Endometrial microvascular endothelial cells (primary cell): ENCODE measurements around the gene SIMC1. TPM values are rescaled to one million over a fixed set of nuclear protein-coding genes. Genes with fewer than 3 reads are reported as not detected.
"Not testable (repeated sequence)": the region's sequence is repeated elsewhere in the genome, so short reads cannot be mapped to it uniquely, and the experiment has no call there.

ENCODE experiments used
- in situ Hi-C: cut with HindIII; loops from 2 replicates; pipeline ENCODE4 v1.10.0; 2017; ENCODE audit warnings: low sequenced_read_pairs, low pct_unique_long_range_greater_than_20kb; ENCODE audit errors: inconsistent ontology term
- total RNA-seq: library from RNA; depleted of rRNA; stranded (reverse); fragments of >200 nt; gene quantifications from one replicate; pipeline ENCODE4 v1.2.3, GENCODE V29; 2015; ENCODE audit errors: inconsistent ontology term

Gene SIMC1
- total RNA-seq, 1 donor from 2014 or later: 6.1 TPM

- in situ Hi-C loops: no loop called here
These were observed 35.1 kb upstream of the SIMC1 start for GRCh38 chr5:176203086-176203485.

- in situ Hi-C loops: not testable (repeated sequence)
These were observed 34.7 kb upstream of the SIMC1 start for GRCh38 chr5:176203535-176203934.

- in situ Hi-C loops: not testable (repeated sequence)
These were observed 23.7 kb upstream of the SIMC1 start for GRCh38 chr5:176214466-176215021.

- in situ Hi-C loops: not testable (repeated sequence)
These were observed 21.8 kb upstream of the SIMC1 start for GRCh38 chr5:176216393-176216916.

- in situ Hi-C loops: not testable (repeated sequence)
These were observed 21.0 kb upstream of the SIMC1 start for GRCh38 chr5:176217188-176217729.

GRCh38 chr5:176217764-176218163 is 20.5 kb upstream of the SIMC1 start:
- in situ Hi-C loops: not testable (repeated sequence)

DNA sequence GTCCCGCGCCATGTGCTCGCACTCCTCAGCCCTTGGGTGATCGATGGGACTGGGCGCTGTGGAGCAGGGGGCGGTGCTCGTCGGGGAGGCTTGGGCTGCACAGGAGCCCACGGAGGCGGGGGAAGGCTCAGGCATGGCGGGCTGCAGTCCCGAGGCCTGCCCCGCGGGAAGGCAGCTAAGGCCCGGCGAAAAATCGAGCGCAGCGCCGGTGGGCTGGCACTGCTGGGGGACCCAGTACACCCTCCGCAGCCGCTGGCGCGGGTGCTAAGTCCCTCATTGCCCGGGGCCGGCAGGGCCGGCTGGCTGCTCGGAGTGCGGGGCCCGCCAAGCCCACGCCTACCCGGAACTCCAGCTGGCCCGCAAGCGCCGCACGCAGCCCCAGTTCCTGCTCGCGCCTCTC is 16.2 kb upstream of the SIMC1 start:
- in situ Hi-C loops: not testable (repeated sequence)

GRCh38 chr5:176228358-176228757 is 9.9 kb upstream of the SIMC1 start:
- in situ Hi-C loops: not testable (repeated sequence)

DNA sequence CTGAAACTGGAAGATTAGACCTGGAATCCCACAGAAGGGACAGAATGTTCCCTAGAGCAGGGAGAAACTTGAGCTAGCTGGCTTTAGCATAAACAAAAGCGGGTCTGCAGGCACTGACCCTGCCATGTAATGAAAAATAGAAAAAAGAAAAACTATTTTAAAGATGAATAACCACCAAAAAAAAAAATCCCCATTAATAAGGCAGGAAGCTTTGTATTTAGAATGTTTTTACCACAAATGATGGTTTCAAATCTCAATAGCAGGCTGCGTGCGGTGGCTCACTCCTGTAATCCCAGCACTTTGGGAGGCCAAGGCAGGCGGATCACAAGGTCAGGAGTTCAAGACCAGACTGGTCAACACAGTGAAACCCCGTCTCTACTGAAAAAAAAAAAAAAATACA is 5.0 kb upstream of the SIMC1 start:
- in situ Hi-C loops: not testable (repeated sequence)

- in situ Hi-C loops: not testable (repeated sequence)
These were observed 3.1 kb upstream of the SIMC1 start for GRCh38 chr5:176235155-176235554.

- in situ Hi-C loops: not testable (repeated sequence)
These were observed 540 bp downstream of the SIMC1 start for GRCh38 chr5:176238645-176239283.

DNA sequence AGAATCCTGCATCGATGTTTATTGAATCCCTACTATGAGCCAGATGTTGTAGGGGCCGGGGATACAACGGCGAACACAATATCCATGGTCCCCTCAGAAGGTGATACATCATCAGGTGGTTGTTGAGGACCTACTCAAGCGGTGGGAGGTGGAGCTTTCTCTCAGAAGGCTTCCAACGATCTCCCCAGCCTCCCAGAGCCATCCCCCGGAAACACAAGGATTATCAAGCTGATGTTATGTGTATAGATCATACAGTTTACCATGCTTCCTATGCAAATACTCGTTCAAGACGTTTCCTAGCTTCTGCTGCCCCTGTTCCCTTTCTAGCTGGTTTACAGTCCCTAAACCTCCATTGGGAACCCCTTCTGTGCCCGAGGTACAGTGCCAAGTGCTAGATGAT is 1.1 kb downstream of the SIMC1 start:
- in situ Hi-C loops: not testable (repeated sequence)

DNA sequence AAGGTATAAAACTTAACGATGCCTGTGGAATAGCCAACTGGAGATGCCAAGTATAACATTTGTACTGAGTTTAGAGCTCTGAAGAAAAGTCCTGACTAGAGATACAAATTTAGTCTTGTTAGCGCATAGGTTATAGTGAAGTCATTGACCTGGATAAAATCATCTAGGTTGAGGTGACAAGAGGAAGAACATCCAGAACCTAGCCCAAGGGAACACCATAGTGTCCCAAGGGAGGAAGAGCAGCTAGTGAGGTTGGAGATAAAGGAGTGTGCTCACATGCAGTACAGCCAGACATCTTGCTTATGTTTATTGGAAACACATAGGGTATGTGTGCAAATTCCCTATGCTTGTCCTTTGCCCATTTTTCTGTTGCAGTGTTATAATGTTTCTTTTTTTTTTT is 6.1 kb downstream of the SIMC1 start:
- in situ Hi-C loops: not testable (repeated sequence)

DNA sequence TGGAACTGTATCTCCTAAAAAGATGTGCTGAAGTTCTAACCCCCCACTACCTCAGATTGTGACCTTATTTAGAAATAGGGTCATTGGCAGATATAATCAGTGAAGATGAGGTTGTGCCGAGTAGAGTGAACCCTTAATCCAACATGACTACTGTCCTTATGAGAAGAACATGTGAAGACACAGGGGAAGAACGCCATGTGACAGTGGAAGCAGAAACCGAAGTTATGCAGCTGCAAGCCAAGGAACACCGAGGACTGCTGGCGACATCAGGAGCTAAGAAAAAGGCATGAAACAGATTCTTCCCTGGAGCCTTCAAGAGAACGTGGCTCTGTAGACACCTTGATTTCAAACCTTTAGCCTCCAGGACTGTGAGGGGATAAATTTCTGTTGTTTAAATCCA is 6.8 kb downstream of the SIMC1 start:
- in situ Hi-C loops: not testable (repeated sequence)

- in situ Hi-C loops: not testable (repeated sequence)
These were observed 7.3 kb downstream of the SIMC1 start for GRCh38 chr5:176245489-176245888.

GRCh38 chr5:176250691-176251090 is 12.5 kb downstream of the SIMC1 start:
- in situ Hi-C loops: not testable (repeated sequence)

GRCh38 chr5:176252171-176252570 is 13.9 kb downstream of the SIMC1 start:
- in situ Hi-C loops: not testable (repeated sequence)

GRCh38 chr5:176253370-176254065 is 15.3 kb downstream of the SIMC1 start:
- in situ Hi-C loops: not testable (repeated sequence)

DNA sequence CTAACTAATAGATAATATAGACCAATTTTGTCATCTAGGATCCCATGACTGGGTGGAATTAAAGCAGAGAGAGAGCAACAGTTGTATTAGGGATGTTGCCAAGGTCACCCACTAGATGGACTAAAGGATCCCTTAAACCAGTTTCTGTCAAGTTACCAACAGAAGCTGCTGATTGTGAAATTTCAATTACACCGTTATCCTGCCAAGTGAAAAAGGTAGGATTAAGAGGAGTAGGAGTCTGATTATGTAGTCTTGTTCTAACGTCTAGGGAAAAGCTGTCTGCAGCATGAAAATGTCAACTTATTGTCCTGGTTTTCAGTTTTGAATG is 15.8 kb downstream of the SIMC1 start:
- in situ Hi-C loops: not testable (repeated sequence)
